Sigmoid colon (tissue), 7 donors: ENCODE measurements around the gene ELFN1. TPM values are rescaled to one million over a fixed set of nuclear protein-coding genes. Genes with fewer than 3 reads are reported as not detected.

Experiments used
- DNase-seq: peaks from one replicate; pipeline ENCODE4 v3.0.0-alpha.2; 2019
- H3K27ac ChIP-seq, 4 donors: fragments of 200-600 bp; sonication (generic); one replicate each; pipeline ENCODE4 v1.5.1; 2016 to 2019; ENCODE audit warnings: mild to moderate bottlenecking in 1 of 4
- H3K27me3 ChIP-seq, 3 donors: fragments of 200-600 bp; sonication (generic); one replicate each; pipeline ENCODE4 v1.5.1; 2019; ENCODE audit warnings: mild to moderate bottlenecking in 1 of 3
- H3K36me3 ChIP-seq, 4 donors: fragments of 200-600 bp; sonication (generic); one replicate each; pipeline ENCODE4 v1.5.1; 2016 to 2019
- H3K4me1 ChIP-seq, 4 donors: fragments of 200-600 bp; sonication (generic); one replicate each; pipeline ENCODE4 v1.5.1; 2017 to 2019
- H3K4me3 ChIP-seq, 4 donors: fragments of 200-600 bp; sonication (generic); one replicate each; pipeline ENCODE4 v1.5.1; 2017 to 2019; ENCODE audit warnings: mild to moderate bottlenecking in 2 of 4, moderate library complexity in 1 of 4
- H3K9me3 ChIP-seq, 4 donors: fragments of 200-600 bp in 3 of 4; sonication (generic) in 3 of 4; one replicate each; pipeline versions ENCODE4 v1.5.1 to v1.6.1; 2013 to 2019
- CTCF ChIP-seq, 4 experiments: fragments of 450-650 bp in 3 of 4; fragments of 200-600 bp in 1 of 4; IDR thresholded peaks; one replicate each; pipeline ENCODE4 v1.5.1; 2016 to 2019; ENCODE audit warnings: antibody characterized with exemption in 4 of 4, mild to moderate bottlenecking in 3 of 4, moderate library complexity in 2 of 4
- EP300 ChIP-seq, 4 donors: sonication (generic); formaldehyde crosslinking; IDR thresholded peaks; one replicate each; pipeline ENCODE4 v1.6.1; 2017; ENCODE audit warnings: antibody characterized with exemption in 4 of 4
- POLR2A ChIP-seq, 2 donors: fragments of 450-650 bp; IDR thresholded peaks; one replicate each; pipeline ENCODE4 v1.6.1; 2016; ENCODE audit warnings: antibody characterized with exemption in 2 of 2, mild to moderate bottlenecking in 2 of 2, moderate library complexity in 2 of 2
- POLR2AphosphoS5 ChIP-seq, 4 donors: sonication (generic); formaldehyde crosslinking; IDR thresholded peaks; one replicate each; pipeline ENCODE4 v1.6.1; 2017; ENCODE audit warnings: antibody characterized with exemption in 4 of 4
- WGBS, 2 donors: extraction: QIAGEN DNeasy Blood & Tissue Kit; methylation state at CpG; one replicate each; pipeline ENCODE4 v1.1.7; 2013; 5-methylcytosine and 5-hydroxymethylcytosine counted together
- intact Hi-C: fragments of 100-400 bp; cut with DNase I; formaldehyde crosslinking; loops from one replicate; pipeline ENCODE4 v1.15.1; 2023
- polyA plus RNA-seq, 3 donors: library from polyadenylated mRNA; stranded (reverse); fragments of 200-250 nt; gene quantifications; one replicate each; pipeline ENCODE4 v1.2.3, GENCODE V29; 2013
- total RNA-seq, 4 donors: library from RNA; depleted of rRNA; stranded (reverse); fragments of >200 nt; gene quantifications; one replicate each; pipeline ENCODE4 v1.1.0, GENCODE V29; 2016
- donor health status: healthy with polysubstance abuse.
- donor health status: Bipolar disorder and iron deficiency.
- donor health status: healthy.

Gene ELFN1
- total and polyA plus RNA-seq, 7 donors = 0.33 to 0.83 (median 0.54) TPM; not detected in 2

DNA sequence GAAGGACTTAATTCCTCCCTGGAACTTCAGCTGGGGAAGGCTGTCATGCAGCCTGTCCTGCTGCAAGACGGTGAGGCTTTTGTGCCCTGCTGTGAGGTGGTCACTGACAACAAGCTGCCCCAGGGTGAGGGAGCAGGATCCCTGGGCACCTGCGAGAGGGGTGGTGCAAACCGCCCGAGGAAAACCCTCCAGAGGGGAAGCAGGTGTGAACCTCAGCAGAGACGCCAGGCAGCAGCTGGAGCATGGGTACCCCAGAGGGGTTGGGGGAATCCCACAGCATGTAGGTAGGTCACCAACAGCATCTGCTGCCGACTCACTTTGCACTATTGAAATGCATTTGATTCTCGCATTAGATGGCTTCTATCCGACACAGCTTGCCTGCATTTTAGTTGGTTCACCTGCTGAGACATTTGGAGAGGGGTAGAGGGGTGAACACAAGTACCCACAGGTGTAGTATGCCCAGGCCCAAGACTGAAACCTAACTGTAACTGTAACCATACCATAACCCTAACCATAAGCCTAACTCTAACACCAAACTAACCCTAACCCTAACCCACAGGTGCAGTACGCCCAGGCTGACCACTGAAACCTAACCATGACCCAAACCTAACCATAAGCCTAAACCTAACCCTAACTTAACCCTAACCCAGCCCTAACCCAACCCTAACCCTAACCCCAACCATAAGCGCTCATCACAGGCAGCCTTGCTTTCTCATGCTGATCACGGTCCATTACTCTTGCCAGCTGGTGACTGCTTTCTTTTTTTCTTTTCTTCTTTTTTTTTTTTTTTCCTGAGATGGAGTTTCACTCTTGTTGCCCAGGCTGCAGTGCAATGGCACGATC, 85.9 kb downstream of the ELFN1 start:
- H3K27ac ChIP-seq = no peak overlapping the region
- H3K4me1 ChIP-seq = no peaks in the 10 kb centered on the region
- no peak overlapping the region for H3K4me3 ChIP-seq
- no peaks in the 10 kb centered on the region for H3K9me3 ChIP-seq
- no peaks in the 10 kb centered on the region for H3K36me3 ChIP-seq
- TF ChIP-seq POLR2A (IDR thresholded peaks at IDR 0.05) (no peak), POLR2AphosphoS5 (IDR thresholded peaks at IDR 0.05) (no peak)
- DNase-seq = no peak
- peaks cover 5 to 33% (median 11%) of the 10 kb centered on the region in 3 donors for H3K27me3 ChIP-seq
- 71 to 77% methylated on average over 12 of the region's 12 CpGs for WGBS, 2 donors
- intact Hi-C loops = no loop called here

DNA sequence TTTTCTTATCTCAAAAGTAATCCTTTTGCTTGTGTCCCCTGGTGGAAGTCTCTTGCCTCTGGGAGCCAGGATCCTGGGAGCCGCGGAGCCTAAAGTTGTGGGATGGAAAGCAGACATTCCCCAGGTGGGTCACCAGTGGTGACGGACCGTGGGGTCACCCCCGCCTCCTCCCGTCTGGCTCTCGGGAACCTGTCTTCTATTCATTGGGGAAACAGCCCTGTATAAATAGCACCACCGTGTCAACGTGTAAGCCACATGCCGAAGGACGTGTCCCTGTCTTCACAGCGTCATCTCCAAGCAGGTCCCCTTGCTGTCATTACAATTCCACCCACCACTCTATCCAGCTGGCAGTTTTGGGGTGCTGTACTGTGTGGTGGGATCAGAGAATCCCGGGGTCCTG, 87.5 kb downstream of the ELFN1 start:
- 59 to 73% methylated on average over 13 of the region's 13 CpGs for WGBS, 2 donors
- Histone ChIP-seq H3K27ac (no peak overlapping the region), H3K36me3 (no peaks in the 10 kb centered on the region), H3K4me1 (no peaks in the 10 kb centered on the region), H3K27me3 (peaks cover 5 to 33% (median 11%) of the 10 kb centered on the region in 3 donors), H3K9me3 (no peaks in the 10 kb centered on the region), H3K4me3 (no peak overlapping the region)
- TF ChIP-seq POLR2A (IDR thresholded peaks at IDR 0.05) (no peak), EP300 (IDR thresholded peaks at IDR 0.05) (no peak), CTCF (IDR thresholded peaks at IDR 0.05) (no peak), POLR2AphosphoS5 (IDR thresholded peaks at IDR 0.05) (no peak)
- intact Hi-C loops = no loop called here
- DNase-seq = no peak

GRCh38 chr7:1758028-1758858, 88.2 kb downstream of the ELFN1 start:
- intact Hi-C loops = loop anchor here (1.0 kb wide), 1 partner anchor 94 kb away; no protein-coding TSS in a partner anchor
- DNase-seq = peak; percentile 63
- H3K4me3 ChIP-seq = no peak overlapping the region
- H3K36me3 ChIP-seq = no peaks in the 10 kb centered on the region
- TF ChIP-seq CTCF (IDR thresholded peaks at IDR 0.05) (peak in 1 of 4 experiments; percentile 20), EP300 (IDR thresholded peaks at IDR 0.05) (no peak), POLR2A (IDR thresholded peaks at IDR 0.05) (no peak)
- WGBS, 2 donors = 67 to 69% methylated on average over 15 of the region's 15 CpGs
- no peaks in the 10 kb centered on the region for H3K4me1 ChIP-seq
- H3K9me3 ChIP-seq = peaks cover 0 to under 1% (median under 1%) of the 10 kb centered on the region in 4 donors
- H3K27me3 ChIP-seq = peaks cover 5 to 33% (median 11%) of the 10 kb centered on the region in 3 donors
- no peak overlapping the region for H3K27ac ChIP-seq

GRCh38 chr7:1758859-1759521, 88.9 kb downstream of the ELFN1 start:
- Histone ChIP-seq H3K9me3 (peaks cover 0 to 4% (median 3%) of the 10 kb centered on the region in 4 donors), H3K27me3 (peaks cover 5 to 33% (median 11%) of the 10 kb centered on the region in 3 donors), H3K36me3 (no peaks in the 10 kb centered on the region), H3K4me1 (no peaks in the 10 kb centered on the region), H3K4me3 (no peak overlapping the region), H3K27ac (no peak overlapping the region)
- TF ChIP-seq EP300 (IDR thresholded peaks at IDR 0.05) = no peak
- TF ChIP-seq POLR2A (IDR thresholded peaks at IDR 0.05) = no peak
- no peak for TF ChIP-seq CTCF (IDR thresholded peaks at IDR 0.05)
- TF ChIP-seq POLR2AphosphoS5 (IDR thresholded peaks at IDR 0.05) = no peak
- intact Hi-C loops = loop anchor here (1.0 kb wide), 1 partner anchor 95 kb away; no protein-coding TSS in a partner anchor
- DNase-seq = no peak
- WGBS, 2 donors = 87 to 91% methylated on average over 32 of the region's 32 CpGs
